ENCODE data around the gene CDKN1B. TPM values are rescaled to one million over a fixed set of nuclear protein-coding genes. Genes with fewer than 3 reads are reported as not detected.

The CDKN1B gene
- total RNA-seq, 1 donor from 2014 or later = 84.2 TPM

DNA sequence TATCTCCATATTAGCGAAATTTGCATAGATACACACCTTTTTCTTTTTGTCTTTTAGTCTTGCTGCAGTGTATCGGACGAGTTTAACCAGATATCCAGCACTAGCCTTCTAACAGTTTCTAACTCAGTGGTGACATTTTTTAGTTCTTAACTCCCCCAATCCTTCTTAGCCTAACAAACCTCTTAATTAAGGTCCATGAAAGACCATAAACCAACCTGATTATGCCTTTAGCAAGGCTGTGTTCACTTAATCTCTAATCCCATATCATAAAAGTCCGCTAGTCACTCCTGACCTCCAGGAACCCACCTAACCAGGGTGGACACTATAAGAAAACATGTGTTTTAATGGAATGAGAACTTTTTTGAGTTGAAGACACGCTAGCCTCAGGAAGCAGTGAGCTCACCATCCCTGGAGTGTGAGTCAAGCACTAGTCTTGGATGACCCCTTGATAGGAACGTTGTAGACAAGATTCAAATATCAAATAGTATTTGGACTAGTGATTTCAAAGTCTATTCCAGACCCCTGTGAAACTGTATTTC lies 9.5 kb downstream of the CDKN1B start:
- H3F3A ChIP-seq (ENCODE audit: low read depth) = peaks cover 58% of the 10 kb centered on the region
- no peak for DNase-seq (ENCODE audit: low spot score)
- H3K27me3 Mint-ChIP-seq (ENCODE audit: insufficient read depth, low read depth) = peaks cover 10% of the 10 kb centered on the region
- H3K9me3 ChIP-seq (ENCODE audit: low read depth) = no peaks in the 10 kb centered on the region
- H3K79me2 ChIP-seq (ENCODE audit: low read depth) = peaks cover 55% of the 10 kb centered on the region
- peak overlapping the region; percentile 84 for H3K4me3 ChIP-seq
- peaks cover 32% of the 10 kb centered on the region for H3K4me1 Mint-ChIP-seq
- H3K9me3 Mint-ChIP-seq = no peaks in the 10 kb centered on the region
- peaks cover 9% of the 10 kb centered on the region for H3K36me3 ChIP-seq
- H2AFZ ChIP-seq (replicated peaks) = no peak overlapping the region
- peaks cover 11% of the 10 kb centered on the region for H3K36me3 Mint-ChIP-seq
- peak overlapping the region; percentile 92 for H3K4me3 Mint-ChIP-seq
- H3K27ac Mint-ChIP-seq = peak overlapping the region; percentile 48
- H3K4me1 ChIP-seq = peaks cover 18% of the 10 kb centered on the region
- no peak overlapping the region for H3K27ac ChIP-seq
- H3K27me3 ChIP-seq = no peaks in the 10 kb centered on the region
- peaks cover 11% of the 10 kb centered on the region for H4K20me1 ChIP-seq (ENCODE audit: low read depth)
- TF ChIP-seq EZH2phosphoT487 (IDR thresholded peaks at IDR 0.05) = no peak
- no peak for TF ChIP-seq EZH2 (IDR thresholded peaks at IDR 0.05)
- TF ChIP-seq, protein P1, sequence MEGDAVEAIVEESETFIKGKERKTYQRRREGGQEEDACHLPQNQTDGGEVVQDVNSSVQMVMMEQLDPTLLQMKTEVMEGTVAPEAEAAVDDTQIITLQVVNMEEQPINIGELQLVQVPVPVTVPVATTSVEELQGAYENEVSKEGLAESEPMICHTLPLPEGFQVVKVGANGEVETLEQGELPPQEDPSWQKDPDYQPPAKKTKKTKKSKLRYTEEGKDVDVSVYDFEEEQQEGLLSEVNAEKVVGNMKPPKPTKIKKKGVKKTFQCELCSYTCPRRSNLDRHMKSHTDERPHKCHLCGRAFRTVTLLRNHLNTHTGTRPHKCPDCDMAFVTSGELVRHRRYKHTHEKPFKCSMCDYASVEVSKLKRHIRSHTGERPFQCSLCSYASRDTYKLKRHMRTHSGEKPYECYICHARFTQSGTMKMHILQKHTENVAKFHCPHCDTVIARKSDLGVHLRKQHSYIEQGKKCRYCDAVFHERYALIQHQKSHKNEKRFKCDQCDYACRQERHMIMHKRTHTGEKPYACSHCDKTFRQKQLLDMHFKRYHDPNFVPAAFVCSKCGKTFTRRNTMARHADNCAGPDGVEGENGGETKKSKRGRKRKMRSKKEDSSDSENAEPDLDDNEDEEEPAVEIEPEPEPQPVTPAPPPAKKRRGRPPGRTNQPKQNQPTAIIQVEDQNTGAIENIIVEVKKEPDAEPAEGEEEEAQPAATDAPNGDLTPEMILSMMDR (IDR thresholded peaks at IDR 0.05) = no peak
- peak overlapping the region; percentile 97 for H3K4me2 ChIP-seq
- H3K9ac ChIP-seq = no peak overlapping the region

DNA sequence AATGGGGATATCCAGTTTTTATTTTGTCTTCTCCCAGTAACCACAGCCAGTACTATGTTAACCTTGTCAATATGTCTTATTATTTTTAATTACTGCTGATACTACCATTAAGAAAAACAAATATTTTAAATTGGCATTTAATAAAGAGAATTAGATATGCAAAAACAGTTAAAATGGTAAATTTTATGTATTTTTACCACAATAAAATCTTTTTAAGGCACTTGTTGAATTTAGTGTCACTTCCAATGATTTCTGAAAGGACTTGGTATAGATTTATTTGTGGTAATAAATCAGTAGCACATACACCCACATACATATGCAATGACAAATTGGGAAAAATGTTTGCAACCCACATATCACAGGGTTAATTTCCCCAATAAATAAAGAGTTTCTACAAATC lies 14.0 kb downstream of the CDKN1B start:
- peaks cover 14% of the 10 kb centered on the region for H3K36me3 Mint-ChIP-seq
- Histone ChIP-seq H3K27me3 (no peaks in the 10 kb centered on the region), H2AFZ (replicated peaks) (no peak overlapping the region), H3K36me3 (no peaks in the 10 kb centered on the region), H3K9ac (no peak overlapping the region), H3K79me2 (ENCODE audit: low read depth) (peaks cover 32% of the 10 kb centered on the region), H3K9me3 (ENCODE audit: low read depth) (no peaks in the 10 kb centered on the region), H3K4me2 (no peak overlapping the region), H3K4me1 (peaks cover 8% of the 10 kb centered on the region), H3F3A (ENCODE audit: low read depth) (peaks cover 21% of the 10 kb centered on the region), H3K27ac (no peak overlapping the region), H3K4me3 (no peak overlapping the region), H4K20me1 (ENCODE audit: low read depth) (peaks cover 4% of the 10 kb centered on the region)
- DNase-seq (ENCODE audit: low spot score) = no peak
- H3K27me3 Mint-ChIP-seq (ENCODE audit: insufficient read depth, low read depth) = peaks cover 4% of the 10 kb centered on the region
- TF ChIP-seq EZH2 (IDR thresholded peaks at IDR 0.05) (no peak), EZH2phosphoT487 (IDR thresholded peaks at IDR 0.05) (no peak)
- TF ChIP-seq, protein P1 (IDR thresholded peaks at IDR 0.05) = no peak
- no peak overlapping the region for H3K27ac Mint-ChIP-seq
- no peak overlapping the region for H3K4me3 Mint-ChIP-seq
- peaks cover 27% of the 10 kb centered on the region for H3K4me1 Mint-ChIP-seq
- H3K9me3 Mint-ChIP-seq = no peaks in the 10 kb centered on the region

DNA sequence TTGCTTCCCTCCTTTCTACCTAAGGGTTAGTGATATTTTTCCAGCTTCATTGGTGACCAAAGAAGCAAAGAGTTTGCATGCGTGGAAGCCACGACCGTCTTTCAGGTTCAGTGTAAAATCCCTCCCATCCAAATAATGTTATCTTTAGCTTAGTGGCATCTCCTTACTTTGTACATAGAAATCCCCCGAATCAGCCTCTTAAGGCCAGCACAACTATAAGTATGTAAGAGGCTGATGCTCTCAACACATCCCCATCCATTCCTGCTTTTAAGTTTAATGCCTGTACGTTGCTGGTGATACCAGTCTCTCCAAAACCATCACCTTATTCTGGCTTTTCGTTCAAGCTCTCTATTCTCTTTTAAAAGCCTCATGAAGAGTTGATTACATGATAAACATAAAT lies 14.6 kb downstream of the CDKN1B start:
- Mint-ChIP-seq H3K4me3 (no peak overlapping the region), H3K9me3 (no peaks in the 10 kb centered on the region), H3K4me1 (peaks cover 25% of the 10 kb centered on the region), H3K36me3 (peaks cover 14% of the 10 kb centered on the region), H3K27ac (no peak overlapping the region), H3K27me3 (ENCODE audit: insufficient read depth, low read depth) (peaks cover 6% of the 10 kb centered on the region)
- Histone ChIP-seq H4K20me1 (ENCODE audit: low read depth) (peaks cover 4% of the 10 kb centered on the region), H2AFZ (replicated peaks) (no peak overlapping the region), H3K4me2 (no peak overlapping the region), H3K36me3 (no peaks in the 10 kb centered on the region), H3K9me3 (ENCODE audit: low read depth) (no peaks in the 10 kb centered on the region), H3K9ac (no peak overlapping the region), H3K27ac (no peak overlapping the region), H3K4me3 (no peak overlapping the region), H3K27me3 (no peaks in the 10 kb centered on the region), H3K4me1 (peaks cover 3% of the 10 kb centered on the region), H3K79me2 (ENCODE audit: low read depth) (peaks cover 26% of the 10 kb centered on the region), H3F3A (ENCODE audit: low read depth) (peaks cover 18% of the 10 kb centered on the region)
- no peak for TF ChIP-seq EZH2phosphoT487 (IDR thresholded peaks at IDR 0.05)
- TF ChIP-seq, protein P1 (IDR thresholded peaks at IDR 0.05) = no peak
- TF ChIP-seq EZH2 (IDR thresholded peaks at IDR 0.05) = no peak
- no peak for DNase-seq (ENCODE audit: low spot score)
